Posterior cingulate gyrus (tissue), 11 donors: ENCODE measurements around the gene SPTLC2.
"Not testable (repeated sequence)": the region's sequence is repeated elsewhere in the genome, so short reads cannot be mapped to it uniquely, and the experiment has no call there.

Experiments used
- DNase-seq, 10 donors: peaks; one replicate each; pipeline versions ENCODE4 v3.0.0 to v3.0.0-alpha.2; 2020 to 2021; ENCODE audit warnings: mixed read lengths in 3 of 10
- intact Hi-C: fragments of 100-400 bp; cut with DNase I; formaldehyde crosslinking; loops from one replicate; pipeline ENCODE4 v1.15.1; 2023

Gene SPTLC2

GRCh38 chr14:77559381-77559780 lies 57.1 kb downstream of the SPTLC2 start:
- no peak for DNase-seq
- intact Hi-C loops = loop anchor here (10.0 kb wide), 1 partner anchor 235 kb away; the partner anchor contains the start of genes GSTZ1 and POMT2

DNA sequence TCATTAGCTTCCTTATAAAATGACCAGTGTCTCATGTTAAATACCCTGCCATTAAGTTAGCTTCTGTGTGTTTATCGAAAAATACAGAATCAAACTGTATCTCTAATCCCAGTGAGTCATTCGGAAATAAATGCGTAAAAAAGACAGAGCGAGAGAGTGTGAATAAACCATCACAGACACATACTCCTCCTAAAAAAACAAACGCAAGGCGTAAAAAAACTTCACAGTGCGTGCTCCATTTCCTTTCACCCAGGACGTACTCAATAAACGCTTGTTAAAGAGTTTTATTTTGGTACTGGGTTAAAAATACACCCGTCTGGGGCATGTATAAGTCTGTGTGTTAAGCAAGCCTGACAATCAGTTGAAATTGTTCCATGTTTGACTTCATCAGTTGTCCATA lies 59.0 kb downstream of the SPTLC2 start:
- intact Hi-C loops = loop anchor here (2.0 to 10.0 kb wide), 2 partner anchors 59 to 233 kb away; partner anchors contain the start of genes GSTZ1, POMT2 and SPTLC2
- no peak for DNase-seq

DNA sequence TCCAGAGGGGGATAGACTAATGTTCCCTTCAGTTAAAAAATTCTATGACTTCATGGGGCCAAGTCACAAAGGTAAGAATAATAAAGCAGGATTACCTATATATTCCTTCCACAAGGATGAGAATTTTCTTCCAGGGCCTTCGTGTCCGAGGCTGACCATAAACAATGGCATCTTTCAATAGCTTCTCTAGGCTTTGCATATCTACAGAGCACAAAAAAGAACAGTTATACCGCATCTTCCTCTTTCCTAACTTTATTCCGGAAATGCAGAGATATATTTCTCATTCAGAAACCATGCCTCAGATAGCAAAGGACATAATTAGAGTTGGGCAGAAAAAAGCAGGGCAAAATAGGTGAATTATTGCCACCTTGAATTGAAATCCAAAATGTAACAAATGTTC lies 59.5 kb downstream of the SPTLC2 start:
- no peak for DNase-seq
- intact Hi-C loops = loop anchor here (2.0 to 10.0 kb wide), 2 partner anchors 60 to 232 kb away; partner anchors contain the start of genes GSTZ1, POMT2 and SPTLC2

DNA sequence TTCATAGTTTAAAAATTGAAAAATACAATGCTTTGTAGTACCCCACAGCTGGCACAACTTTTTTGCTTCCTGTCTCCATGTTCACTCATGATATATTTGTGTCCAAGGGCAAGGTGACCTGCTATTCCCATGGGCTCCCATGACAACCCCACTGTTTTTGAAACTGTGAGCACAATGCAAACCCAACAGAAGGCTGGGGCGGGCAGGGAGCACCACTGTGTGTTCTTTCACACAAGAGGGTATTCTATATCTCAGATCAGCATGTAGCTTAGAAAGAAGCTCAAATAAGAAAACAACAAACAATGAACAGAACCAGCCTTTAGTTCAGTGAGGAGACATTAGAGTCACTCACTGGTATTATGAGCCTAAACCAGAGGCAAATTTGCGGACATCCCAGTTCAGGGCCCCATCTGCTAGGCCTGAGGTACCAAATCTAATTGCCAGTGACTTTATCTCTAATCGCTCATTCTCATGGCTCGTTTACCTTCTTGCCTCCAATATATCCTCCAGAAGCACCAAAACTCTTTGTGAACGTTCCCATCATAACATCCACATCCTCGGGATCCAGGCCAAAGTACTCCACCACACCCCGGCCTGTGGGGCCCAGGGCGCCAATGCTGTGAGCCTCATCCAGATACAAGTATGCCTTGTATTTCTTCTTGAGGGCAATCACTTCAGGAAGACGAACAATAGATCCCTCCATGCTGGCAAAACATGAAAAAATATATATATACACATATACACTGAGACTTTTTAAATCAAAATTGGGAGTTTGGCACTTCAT lies 61.4 kb downstream of the SPTLC2 start:
- intact Hi-C loops = loop anchor here (10.0 kb wide), 1 partner anchor 230 kb away; the partner anchor contains the start of genes GSTZ1 and POMT2
- DNase-seq = peak in 6 of 10 donors; percentile 14 to 88 (median 43)

DNA sequence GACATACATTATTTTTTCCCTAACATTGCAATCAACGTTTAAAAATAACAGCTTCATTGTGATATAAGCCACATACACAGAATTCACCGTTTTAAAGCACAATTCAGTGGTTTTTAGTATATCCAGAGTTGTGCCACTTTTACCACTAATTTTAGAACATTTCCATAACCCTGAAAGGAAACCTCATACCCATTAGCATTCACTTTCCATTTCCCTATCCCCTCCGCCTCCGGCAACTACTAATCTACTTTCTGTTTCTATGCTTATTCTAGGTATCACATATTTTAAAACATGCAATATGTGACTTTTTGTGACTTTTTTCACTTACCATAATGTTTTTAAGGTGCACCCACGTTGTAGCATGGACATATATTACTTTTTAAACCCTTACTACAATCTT lies 62.2 kb downstream of the SPTLC2 start:
- no peak for DNase-seq
- intact Hi-C loops = loop anchor here (10.0 kb wide), 1 partner anchor 229 kb away; the partner anchor contains the start of genes GSTZ1 and POMT2

DNA sequence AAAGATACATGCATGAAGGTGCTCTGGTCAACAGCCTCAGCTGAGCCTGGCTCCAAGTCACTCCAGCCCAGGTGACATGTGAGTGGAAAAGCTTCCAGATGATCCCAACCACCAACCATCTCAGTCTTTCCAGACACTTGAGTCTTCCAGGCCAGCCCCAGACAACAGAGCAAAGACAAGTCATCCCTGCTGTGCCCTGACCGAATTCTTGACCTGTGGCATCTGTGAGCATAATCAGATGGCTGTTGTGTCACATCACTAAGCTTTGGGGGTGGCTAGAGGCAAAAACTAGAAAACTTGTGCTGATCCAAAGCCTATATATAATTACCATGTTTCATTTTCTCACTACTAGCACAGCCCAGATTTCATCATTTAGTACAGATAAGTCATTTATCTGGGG lies 67.0 kb downstream of the SPTLC2 start:
- DNase-seq = no peak
- intact Hi-C loops = no loop called here

GRCh38 chr14:77547512-77548180 lies 68.8 kb downstream of the SPTLC2 start:
- intact Hi-C loops = no loop called here

GRCh38 chr14:77545171-77545570 lies 71.3 kb downstream of the SPTLC2 start:
- intact Hi-C loops, DNase-seq: not testable (repeated sequence)

More at GRCh38 chr14:77547512-77548180, 68.8 kb downstream of the SPTLC2 start:
- no peak for DNase-seq

DNA sequence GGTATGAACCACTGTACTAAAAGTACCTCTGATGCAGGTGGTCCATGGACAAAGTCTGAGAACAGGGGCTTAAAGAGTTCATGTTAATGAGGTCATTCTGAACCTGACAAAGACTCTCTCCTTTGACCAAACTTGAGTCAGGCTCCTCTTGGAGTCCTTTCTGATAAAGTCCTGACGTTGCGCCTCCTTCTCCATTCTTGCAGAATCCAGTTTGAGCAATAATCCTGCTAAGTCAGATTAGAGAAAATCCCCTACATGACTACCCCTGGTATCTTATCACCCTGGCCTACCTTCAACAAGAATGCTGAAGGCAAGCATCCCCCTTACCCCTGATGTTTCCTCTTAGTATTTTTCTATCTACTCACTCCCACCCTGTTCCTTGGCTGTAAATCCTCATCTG lies 71.9 kb downstream of the SPTLC2 start:
- intact Hi-C loops = no loop called here
- DNase-seq = no peak

GRCh38 chr14:77543637-77544334 lies 72.7 kb downstream of the SPTLC2 start:
- intact Hi-C loops = no loop called here
- DNase-seq = no peak

DNA sequence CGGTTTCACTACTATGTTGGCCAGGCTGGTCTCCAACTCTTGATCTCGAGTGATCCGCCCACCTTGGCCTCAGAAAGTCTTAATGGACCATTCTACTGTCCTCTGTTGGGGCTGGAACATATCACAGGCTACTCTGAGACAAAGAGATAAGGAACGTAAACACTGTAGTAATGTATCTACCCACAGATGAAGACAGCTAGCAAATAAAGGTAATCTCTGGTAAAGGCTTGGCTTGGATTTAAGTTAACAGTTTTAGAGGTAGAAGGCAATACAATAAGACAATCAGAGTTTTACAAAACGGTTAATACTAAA lies 73.2 kb downstream of the SPTLC2 start:
- intact Hi-C loops = no loop called here
- DNase-seq = no peak

DNA sequence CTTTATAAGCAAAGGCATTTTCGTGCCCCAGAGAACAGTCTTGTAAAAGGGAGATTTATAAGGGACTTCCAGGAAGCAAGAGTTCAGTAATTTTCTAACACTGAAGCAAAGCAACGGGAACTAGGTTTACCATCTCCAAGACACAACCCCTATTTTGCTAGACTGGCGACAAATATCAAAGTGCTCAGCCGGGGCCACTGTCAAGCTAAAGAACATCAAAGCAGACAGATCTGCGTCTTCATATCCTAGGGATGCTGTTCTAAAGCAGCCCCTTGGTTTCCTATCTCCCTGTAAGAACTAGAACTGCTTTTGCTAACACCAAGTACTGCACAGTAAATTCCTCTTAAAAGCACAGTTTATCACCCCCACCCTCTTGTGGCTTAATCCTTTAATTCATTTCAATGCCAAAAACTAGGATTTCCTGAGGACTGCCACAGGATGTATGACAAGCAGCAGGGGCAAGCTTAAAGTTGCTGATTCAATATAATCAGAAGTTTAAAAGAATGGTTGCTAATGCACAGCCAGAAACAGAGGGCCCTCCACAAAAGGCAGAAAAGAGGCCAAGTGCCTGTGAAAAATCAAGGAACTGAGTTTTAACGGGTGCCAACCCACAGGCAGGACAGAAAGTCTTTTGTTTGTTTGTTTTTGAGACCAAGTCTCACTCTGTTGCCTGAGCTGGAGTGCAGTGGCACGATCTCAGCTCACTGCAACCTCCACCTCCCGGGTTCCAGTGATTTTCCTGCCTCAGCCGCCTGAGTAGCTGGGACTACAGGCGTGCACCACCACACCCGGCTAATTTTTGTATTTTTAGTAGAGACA lies 73.8 kb downstream of the SPTLC2 start:
- intact Hi-C loops = no loop called here
- peak in 1 of 10 donors; percentile 21 for DNase-seq

DNA sequence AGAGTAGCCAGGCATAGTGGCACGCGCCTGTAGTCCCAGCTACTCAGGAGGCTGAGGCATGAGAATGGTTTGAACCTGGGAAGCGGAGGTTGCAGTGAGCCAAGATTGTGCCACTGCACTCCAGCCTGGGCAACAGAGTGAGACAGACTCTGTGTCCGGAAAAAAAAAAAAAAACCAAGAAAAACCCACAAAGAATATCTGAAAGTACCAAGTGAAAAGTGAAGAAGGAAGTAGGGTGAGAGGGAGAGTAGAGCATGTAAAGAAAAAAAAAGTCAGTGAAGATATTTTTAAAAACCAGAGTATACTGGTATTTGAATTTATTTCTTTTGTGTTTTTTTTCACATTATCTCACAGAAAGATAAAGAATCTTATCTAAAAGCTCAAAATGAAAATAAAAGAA lies 74.5 kb downstream of the SPTLC2 start:
- no peak for DNase-seq
- intact Hi-C loops = no loop called here

- DNase-seq, intact Hi-C loops: not testable (repeated sequence)
Observed at GRCh38 chr14:77536951-77537350, 79.5 kb downstream of the SPTLC2 start.

DNA sequence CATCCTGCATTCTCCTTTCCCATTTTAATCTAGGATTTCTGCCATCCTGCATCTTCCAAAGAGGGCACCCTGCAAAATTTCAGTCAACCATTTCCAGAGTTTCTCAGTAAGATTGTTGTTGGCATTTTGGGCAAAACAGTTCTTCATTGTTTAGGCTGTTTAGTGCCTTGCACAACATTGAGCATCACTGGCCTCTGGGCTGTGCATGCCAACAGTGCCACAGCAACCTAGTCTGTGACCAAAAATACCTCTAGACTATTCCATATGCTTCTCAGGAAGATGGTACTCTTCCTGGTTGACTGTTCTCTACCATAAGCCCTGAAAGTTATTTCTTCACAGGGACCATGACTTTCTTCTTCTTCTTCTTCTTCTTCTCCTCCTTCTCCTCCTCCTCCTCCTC lies 85.4 kb downstream of the SPTLC2 start:
- intact Hi-C loops = no loop called here
- DNase-seq = no peak

GRCh38 chr14:77529963-77530362 lies 86.5 kb downstream of the SPTLC2 start:
- intact Hi-C loops = no loop called here
- no peak for DNase-seq

DNA sequence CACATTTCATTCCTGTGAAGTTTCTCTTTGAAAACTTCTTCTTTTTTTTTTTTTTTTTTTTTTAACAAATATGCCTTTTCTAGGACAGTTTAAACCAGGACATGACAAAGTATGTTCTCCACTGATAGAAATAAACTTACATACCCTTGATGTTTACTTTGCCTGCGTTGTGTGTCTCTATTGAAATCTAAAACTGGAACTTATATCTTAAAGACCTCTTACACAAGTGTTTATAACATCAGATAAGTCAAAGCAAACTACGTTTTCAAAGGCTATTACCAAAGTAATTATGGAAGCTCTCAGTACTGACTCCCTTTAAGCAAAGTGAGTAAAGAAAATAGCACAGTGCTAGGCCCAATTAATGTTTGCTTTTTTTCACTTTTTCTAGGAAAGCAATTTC lies 87.2 kb downstream of the SPTLC2 start:
- no peak for DNase-seq
- intact Hi-C loops = no loop called here

GRCh38 chr14:77528701-77529100 lies 87.7 kb downstream of the SPTLC2 start:
- DNase-seq, intact Hi-C loops: not testable (repeated sequence)

DNA sequence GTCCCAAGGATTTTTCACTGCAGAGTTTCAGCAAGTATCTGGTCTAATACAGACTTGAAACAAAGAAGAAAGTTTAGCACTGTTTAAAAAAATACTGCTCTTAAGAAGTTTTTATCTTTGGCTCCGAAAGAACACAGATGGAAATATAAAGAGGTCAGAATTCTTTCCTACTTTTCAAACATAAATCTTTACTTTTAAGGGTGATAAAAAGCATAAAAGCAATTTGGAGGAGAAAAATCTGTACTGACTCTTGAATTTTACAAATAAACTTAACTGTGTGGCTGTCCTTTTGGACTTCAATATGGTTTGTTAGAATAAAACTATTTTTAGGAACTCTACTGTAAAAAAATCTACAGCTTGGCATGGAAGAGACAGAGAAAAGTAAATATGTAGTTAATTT lies 90.2 kb downstream of the SPTLC2 start:
- intact Hi-C loops = no loop called here
- DNase-seq = no peak

DNA sequence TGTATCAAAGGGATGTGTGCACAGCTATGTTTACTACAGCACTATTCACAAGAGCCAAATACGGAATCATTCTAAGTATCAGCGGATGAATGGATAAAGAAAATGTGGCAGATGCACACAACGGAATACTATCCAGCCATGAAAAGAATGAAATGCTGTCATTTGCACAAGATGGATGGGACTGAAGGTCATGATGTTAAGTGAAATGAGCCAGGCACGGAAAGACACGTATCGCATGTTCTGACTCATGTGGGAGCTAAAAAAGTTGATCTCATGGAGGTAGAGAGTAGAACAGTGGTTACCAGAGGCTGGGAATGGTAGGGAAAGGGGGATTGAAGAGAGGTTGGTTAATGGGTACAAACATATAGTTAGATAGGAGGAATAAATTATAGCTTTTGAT lies 91.9 kb downstream of the SPTLC2 start:
- intact Hi-C loops = no loop called here
- no peak for DNase-seq
